WERI-Rb-1 (cell line): Measurements from ENCODE around the gene IFNA14.
"Not testable (repeated sequence)": the region's sequence is repeated elsewhere in the genome, so short reads cannot be mapped to it uniquely, and the experiment has no call there.

Experiments used
- DNase-seq: peaks from one replicate; pipeline ENCODE4 v3.0.0-alpha.2; 2020
- H3K27ac ChIP-seq: fragments of 250-450 bp; sonication (Bioruptor Pico); 2 replicates; pipeline ENCODE4 v1.5.1; 2020; ENCODE audit warnings: mild to moderate bottlenecking, moderate library complexity
- H3K27me3 ChIP-seq: fragments of 250-450 bp; sonication (Bioruptor Pico); 2 replicates; pipeline ENCODE4 v1.5.1; 2021; ENCODE audit warnings: mild to moderate bottlenecking, low read depth, moderate library complexity; ENCODE audit not compliant: insufficient read depth, severe bottlenecking
- H3K36me3 ChIP-seq: fragments of 250-450 bp; sonication (Bioruptor Pico); 2 replicates; pipeline ENCODE4 v1.5.1; 2020; ENCODE audit warnings: mild to moderate bottlenecking, moderate library complexity
- H3K4me3 ChIP-seq: 2 replicates; pipeline ENCODE4 v1.5.1; 2011; ENCODE audit warnings: low read depth, mild to moderate bottlenecking, control low read depth, low read length
- H3K9me3 ChIP-seq: fragments of 250-450 bp; sonication (Bioruptor Pico); 2 replicates; pipeline ENCODE4 v1.5.1; 2021; ENCODE audit warnings: mild to moderate bottlenecking, moderate library complexity; ENCODE audit not compliant: severe bottlenecking
- TF ChIP-seq, protein P1 (sequence below): IDR thresholded peaks from 2 replicates; pipeline ENCODE4 v1.5.1; 2011; ENCODE audit warnings: low read depth, mild to moderate bottlenecking, control low read depth, inconsistent platforms, low read length

Gene IFNA14

DNA sequence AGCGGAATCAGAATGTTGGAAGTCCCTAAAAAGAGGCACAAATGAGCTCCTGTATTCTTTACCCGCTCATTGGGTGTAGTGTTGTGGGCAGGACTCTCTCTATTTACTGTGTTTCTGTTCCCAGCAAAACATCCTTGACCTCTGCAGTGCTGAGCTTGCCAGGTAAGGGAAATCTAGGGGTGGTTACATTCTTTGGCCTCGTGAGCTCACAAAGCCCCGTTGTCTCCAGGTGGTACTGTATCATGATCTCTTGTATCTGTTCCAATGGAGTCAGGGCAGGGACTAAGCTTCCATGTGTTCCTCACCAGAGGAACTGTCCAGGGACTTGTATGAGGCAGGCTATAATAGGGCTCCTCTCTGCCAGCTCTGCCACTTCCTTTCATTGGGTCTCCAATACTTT is 11.8 kb upstream of the IFNA14 start:
- no peak overlapping the region for H3K27ac ChIP-seq
- no peaks in the 10 kb centered on the region for H3K9me3 ChIP-seq
- DNase-seq: no peak
- TF ChIP-seq, protein P1, sequence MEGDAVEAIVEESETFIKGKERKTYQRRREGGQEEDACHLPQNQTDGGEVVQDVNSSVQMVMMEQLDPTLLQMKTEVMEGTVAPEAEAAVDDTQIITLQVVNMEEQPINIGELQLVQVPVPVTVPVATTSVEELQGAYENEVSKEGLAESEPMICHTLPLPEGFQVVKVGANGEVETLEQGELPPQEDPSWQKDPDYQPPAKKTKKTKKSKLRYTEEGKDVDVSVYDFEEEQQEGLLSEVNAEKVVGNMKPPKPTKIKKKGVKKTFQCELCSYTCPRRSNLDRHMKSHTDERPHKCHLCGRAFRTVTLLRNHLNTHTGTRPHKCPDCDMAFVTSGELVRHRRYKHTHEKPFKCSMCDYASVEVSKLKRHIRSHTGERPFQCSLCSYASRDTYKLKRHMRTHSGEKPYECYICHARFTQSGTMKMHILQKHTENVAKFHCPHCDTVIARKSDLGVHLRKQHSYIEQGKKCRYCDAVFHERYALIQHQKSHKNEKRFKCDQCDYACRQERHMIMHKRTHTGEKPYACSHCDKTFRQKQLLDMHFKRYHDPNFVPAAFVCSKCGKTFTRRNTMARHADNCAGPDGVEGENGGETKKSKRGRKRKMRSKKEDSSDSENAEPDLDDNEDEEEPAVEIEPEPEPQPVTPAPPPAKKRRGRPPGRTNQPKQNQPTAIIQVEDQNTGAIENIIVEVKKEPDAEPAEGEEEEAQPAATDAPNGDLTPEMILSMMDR: no peak
- peaks cover 9% of the 10 kb centered on the region for H3K27me3 ChIP-seq
- H3K36me3 ChIP-seq: no peaks in the 10 kb centered on the region
- no peak overlapping the region for H3K4me3 ChIP-seq

DNA sequence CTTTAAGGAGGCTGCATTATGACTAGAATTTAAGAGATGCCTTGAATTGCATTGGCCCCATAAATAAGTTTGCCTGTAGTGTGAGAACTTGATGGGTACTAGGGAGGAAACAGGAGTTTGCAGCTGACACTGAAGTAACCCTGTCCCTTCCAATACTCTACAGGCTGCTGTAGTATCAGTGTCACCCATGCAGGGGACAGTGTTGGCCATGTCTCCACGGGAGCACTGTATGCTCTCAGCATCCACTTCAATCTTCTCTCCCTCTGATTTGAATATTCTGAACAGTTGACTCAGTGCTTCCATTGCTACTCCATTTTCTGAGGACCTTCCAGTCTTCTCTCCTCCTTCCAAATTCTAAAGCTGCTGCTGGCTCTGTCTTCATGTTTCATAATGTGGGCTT is 11.4 kb upstream of the IFNA14 start:
- Histone ChIP-seq H3K9me3 (no peaks in the 10 kb centered on the region), H3K27me3 (peaks cover 9% of the 10 kb centered on the region), H3K4me3 (no peak overlapping the region), H3K27ac (no peak overlapping the region), H3K36me3 (no peaks in the 10 kb centered on the region)
- DNase-seq: no peak
- TF ChIP-seq, protein P1: peak; percentile 21; the same call in 1 of the 2 replicates

DNA sequence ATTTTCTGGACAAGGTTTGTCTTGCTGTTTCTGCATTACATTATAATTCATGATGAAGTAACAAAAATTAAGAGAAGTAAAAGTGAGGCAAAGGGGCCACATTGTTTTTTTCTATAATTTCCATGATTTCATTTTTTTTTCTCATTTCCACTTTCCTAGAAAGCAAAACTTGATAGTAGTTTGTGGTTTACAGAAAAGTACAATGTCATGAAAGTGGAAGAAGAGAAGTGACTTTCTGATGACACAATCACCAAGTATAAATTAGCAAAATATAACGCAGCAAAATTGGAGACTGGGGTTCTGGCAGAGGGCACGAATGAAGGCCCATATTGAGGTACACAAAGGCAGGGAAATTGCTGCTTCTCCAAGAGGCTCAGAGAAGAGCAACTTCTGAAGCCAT is 5.0 kb upstream of the IFNA14 start:
- Histone ChIP-seq H3K4me3 (no peak overlapping the region), H3K27me3 (no peaks in the 10 kb centered on the region), H3K36me3 (no peaks in the 10 kb centered on the region), H3K9me3 (no peaks in the 10 kb centered on the region), H3K27ac (no peak overlapping the region)
- no peak for DNase-seq
- TF ChIP-seq, protein P1: no peak

DNA sequence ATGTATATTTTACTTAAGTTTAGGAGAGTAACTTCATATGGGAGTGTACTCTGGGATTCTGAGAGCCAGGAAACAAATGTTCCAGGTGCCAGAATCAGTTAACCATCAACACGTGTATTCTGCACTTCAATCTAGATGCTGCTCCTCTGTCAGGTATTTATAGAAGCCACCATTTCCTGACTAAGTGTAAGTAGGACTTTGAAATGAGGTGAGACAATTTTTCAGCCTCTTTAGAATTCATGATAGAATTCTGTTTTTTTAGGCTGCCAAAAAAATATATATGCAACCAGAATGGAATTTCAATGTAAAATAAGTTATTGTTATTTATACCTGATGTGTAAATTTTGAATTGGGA is 3.5 kb downstream of the IFNA14 start:
- not testable (repeated sequence) for H3K4me3 ChIP-seq, H3K27me3 ChIP-seq, H3K27ac ChIP-seq, H3K9me3 ChIP-seq, H3K36me3 ChIP-seq, DNase-seq

DNA sequence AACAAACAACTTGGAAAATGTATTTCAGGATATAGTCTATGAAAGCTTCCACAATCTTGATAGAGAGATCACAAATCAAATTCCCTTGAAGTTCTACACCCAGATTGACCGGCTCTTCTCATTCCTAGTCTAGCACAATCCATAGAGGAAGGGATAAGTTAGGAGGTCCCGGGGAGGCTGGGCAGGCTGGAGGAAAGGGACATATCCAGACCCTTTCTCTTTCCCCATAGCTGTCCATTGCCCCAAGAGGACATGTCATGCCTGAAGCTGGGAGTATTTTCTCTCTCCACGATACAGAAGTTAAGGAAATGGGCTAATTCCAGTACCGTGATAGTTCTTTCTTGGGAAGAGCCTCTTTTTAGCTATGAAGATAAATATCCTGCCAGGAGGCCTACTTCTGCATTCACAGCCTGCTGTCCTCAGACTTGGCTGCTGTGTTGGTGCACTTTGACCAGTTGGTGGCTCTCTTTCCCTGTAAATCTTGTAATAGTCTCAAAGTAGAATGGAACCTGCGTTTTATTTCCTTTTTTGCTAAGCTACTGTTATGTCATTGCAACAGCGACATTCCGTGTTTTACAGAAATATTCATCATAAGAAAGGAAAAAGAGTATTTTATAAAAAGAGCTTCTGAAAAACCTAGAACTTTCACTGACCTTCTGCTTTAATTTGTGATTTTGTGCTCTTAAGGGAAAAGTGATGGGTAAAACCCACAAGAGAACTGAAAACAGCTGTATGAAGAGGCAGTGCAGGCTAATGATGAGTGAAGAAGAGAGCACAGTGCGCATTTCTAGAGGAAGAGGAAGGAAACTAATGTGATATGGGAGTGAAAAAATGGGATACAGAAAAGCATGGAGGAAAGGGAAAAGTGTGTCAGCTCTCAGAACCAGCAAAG is 4.1 kb downstream of the IFNA14 start:
- H3K27me3 ChIP-seq, H3K36me3 ChIP-seq, H3K27ac ChIP-seq, H3K4me3 ChIP-seq, H3K9me3 ChIP-seq: not testable (repeated sequence)
- TF ChIP-seq, protein P1: peak; percentile 64
- peak; percentile 31 for DNase-seq

DNA sequence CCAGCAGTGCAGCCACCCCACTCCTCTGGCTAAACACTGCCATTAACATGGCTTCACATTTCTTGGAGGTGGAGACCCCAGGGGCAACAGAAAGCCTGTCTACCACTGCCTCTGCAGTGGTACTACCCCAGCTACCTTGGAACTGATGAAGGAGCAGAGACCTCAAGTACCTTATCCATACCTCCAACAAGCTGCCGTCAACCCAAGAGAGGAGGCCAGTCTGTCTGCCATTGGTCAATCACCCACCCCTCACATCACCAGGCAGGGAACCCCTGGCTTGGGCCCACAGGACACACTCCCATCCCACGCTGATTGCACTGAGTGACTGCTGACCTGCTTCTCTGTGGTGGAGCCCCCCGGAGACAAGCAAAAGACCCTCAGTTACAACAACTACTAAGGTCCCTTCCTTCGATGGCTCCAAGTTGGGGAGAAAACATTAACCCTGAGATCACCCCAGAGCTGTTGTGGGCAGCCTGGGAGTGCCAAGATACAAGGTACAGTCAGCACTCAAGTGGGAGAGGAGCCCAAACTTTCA is 5.6 kb downstream of the IFNA14 start:
- Histone ChIP-seq H3K9me3 (no peaks in the 10 kb centered on the region), H3K27me3 (no peaks in the 10 kb centered on the region), H3K27ac (no peak overlapping the region), H3K4me3 (no peak overlapping the region), H3K36me3 (no peaks in the 10 kb centered on the region)
- DNase-seq: no peak
- TF ChIP-seq, protein P1: no peak
